ENCODE data around the gene ZNF184.

The ZNF184 gene

GRCh38 chr6:27422651-27423332, 50.1 kb downstream of the ZNF184 start:
- FAIRE-seq (no peak), DNase-seq (ENCODE audit: insufficient read length, low spot score) (no peak)
- no peak for TF ChIP-seq POLR2A (IDR thresholded peaks at IDR 0.05; ENCODE audit: low read depth, low read length)

GRCh38 chr6:27419363-27419762, 53.5 kb downstream of the ZNF184 start:
- no peak for TF ChIP-seq POLR2A (IDR thresholded peaks at IDR 0.05; ENCODE audit: low read depth, low read length)
- no peak for FAIRE-seq

DNA sequence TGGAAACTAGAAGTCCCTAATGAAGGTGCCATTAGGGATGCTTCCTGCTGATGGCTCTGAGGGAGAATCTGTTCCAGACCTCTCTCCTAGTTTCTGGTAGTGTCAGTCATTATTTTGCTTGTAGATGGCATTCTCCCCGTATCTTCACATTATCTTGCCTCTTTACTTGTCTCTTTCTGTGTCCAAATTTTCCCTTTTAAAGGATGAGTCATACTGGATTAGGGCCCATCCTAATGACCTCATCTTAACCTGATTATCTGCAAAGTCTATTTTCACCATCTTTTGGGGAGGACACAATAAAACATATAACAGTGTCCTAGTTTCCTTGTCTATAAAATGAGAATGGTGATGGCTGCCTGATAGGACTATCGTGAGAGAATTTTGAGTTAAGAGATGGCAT, 57.0 kb downstream of the ZNF184 start:
- TF ChIP-seq POLR2A (IDR thresholded peaks at IDR 0.05; ENCODE audit: low read depth, low read length) = no peak
- FAIRE-seq = no peak
- DNase-seq (ENCODE audit: insufficient read length, low spot score) = no peak

More at GRCh38 chr6:27419363-27419762, 53.5 kb downstream of the ZNF184 start:
- no peak for DNase-seq (ENCODE audit: insufficient read length, low spot score)

GRCh38 chr6:27414996-27415395, 57.9 kb downstream of the ZNF184 start:
- no peak for TF ChIP-seq POLR2A (IDR thresholded peaks at IDR 0.05; ENCODE audit: low read depth, low read length)
- FAIRE-seq (no peak), DNase-seq (ENCODE audit: insufficient read length, low spot score) (no peak)

- FAIRE-seq = no peak
- DNase-seq (ENCODE audit: insufficient read length, low spot score) = no peak
- no peak for TF ChIP-seq POLR2A (IDR thresholded peaks at IDR 0.05; ENCODE audit: low read depth, low read length)
Observed at GRCh38 chr6:27414300-27414699, 58.6 kb downstream of the ZNF184 start.

DNA sequence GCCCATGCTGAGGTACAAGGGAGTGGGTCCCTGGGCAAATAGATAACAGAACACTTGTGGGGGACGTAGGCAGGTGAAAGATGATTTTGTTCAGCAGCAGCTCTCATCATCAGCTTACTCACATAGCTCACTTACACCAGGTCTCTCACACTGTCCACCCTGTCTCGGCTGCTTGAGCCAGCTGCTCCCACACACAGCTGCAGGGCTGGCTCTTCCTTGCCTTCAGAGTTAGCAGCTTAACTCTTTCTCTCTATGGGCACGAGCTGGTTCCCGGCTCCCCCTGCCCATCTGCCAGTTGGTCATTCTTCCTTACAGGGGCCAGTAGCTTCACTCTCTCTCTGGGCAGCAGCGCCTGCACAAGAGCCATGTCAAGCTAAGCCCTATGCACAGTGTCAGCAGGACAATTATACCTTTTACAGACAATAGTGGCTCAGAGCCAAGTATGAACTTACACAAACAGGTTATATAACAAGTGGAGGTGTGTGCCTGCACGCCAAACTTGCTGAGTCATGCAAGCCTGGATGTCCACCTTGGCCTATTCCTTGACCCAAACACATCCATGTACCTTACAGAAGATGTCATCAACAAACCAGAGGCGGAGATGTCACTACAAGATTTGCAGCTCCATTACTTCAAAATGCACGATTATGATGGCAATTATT, 65.6 kb downstream of the ZNF184 start:
- no peak for DNase-seq (ENCODE audit: insufficient read length, low spot score)
- no peak for FAIRE-seq
- TF ChIP-seq POLR2A (IDR thresholded peaks at IDR 0.05; ENCODE audit: low read depth, low read length) = no peak

DNA sequence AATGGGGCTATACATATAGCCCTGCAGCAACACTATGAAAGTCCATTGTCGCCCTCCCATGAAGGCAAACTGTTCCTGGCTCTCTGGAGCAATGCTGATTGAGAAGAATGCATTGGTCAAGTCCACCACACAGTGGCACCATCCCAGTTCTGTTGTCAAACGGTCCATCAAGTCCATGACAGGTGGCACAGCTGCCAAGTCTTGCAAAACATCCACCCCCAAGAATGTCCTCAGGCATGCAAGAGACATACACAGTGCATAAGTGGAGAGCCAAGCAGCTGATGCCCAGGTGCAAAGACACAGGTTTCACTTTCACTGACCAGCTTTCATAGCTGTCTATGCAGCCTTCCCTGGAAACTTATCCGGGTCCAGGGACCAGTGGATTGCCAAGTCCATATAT, 66.8 kb downstream of the ZNF184 start:
- no peak for DNase-seq (ENCODE audit: insufficient read length, low spot score)
- TF ChIP-seq POLR2A (IDR thresholded peaks at IDR 0.05; ENCODE audit: low read depth, low read length) = no peak
- no peak for FAIRE-seq

DNA sequence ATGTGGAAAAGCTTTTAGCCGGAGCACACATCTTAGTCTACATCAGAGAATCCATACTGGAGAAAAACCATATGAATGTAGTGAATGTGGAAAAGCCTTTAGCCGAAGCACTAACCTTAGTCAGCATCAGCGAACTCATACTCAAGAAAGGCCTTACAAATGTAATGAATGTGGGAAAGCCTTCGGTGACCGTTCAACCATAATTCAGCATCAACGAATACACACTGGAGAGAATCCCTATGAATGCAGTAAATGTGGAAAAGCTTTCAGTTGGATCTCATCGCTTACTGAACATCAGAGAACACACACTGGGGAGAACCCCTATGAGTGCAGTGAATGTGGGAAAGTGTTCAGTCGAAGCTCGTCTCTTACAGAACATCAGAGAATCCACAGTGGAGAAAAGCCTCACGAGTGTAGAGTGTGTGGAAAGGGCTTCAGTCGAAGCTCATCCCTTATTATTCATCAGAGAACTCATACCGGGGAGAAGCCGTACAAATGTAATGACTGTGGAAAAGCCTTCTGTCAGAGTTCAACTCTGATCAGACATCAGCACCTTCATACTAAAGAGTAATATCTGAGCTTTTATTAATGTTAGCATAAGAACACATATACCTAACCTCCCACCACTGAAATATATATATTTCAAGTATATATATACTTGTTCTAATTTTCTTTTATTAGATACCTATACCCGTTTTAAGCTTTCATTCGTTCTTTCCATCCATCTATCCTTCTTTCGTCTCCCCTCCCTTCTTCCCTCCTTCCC, 71.8 kb downstream of the ZNF184 start:
- no peak for FAIRE-seq
- TF ChIP-seq POLR2A (IDR thresholded peaks at IDR 0.05; ENCODE audit: low read depth, low read length) = no peak

More for the DNA sequence above, 71.8 kb downstream of the ZNF184 start:
- no peak for DNase-seq (ENCODE audit: insufficient read length, low spot score)

Data from H54 (cell line).